Activated CD8-positive, alpha-beta memory T cell treated with anti-CD3 and anti-CD28 coated beads, Interleukin-2, amount 50 U/mL, for 24 hours (primary cell): ENCODE results near the gene ZNF627.
"Not testable (repeated sequence)": the region's sequence is repeated elsewhere in the genome, so short reads cannot be mapped to it uniquely, and the experiment has no call there.

ENCODE experiments used
- DNase-seq: peaks from one replicate; pipeline ENCODE4 v3.0.0-alpha.2; 2020; ENCODE audit errors: extremely low read depth

Gene ZNF627

GRCh38 chr19:11597202-11598102 is at the start of gene ZNF627:
TSS of gene ZNF627 (plus strand) at chr19:11597483. CDS start at chr19:11597628, 145 bp downstream.
- DNase-seq, result peak; percentile 95

- no peak for DNase-seq
Measured at GRCh38 chr19:11547929-11548700, 49.2 kb upstream of the ZNF627 start.

GRCh38 chr19:11549386-11549953 is 47.8 kb upstream of the ZNF627 start:
- DNase-seq, result no peak

GRCh38 chr19:11550265-11550664 is 47.0 kb upstream of the ZNF627 start:
- no peak for DNase-seq

GRCh38 chr19:11551603-11552235 is 45.6 kb upstream of the ZNF627 start:
- DNase-seq, result no peak

GRCh38 chr19:11552666-11553372 is 44.5 kb upstream of the ZNF627 start:
- DNase-seq, result no peak

- no peak for DNase-seq
Measured at GRCh38 chr19:11554160-11554559, 43.1 kb upstream of the ZNF627 start.

- DNase-seq, result no peak
Measured at GRCh38 chr19:11555246-11555645, 42.0 kb upstream of the ZNF627 start.

- no peak for DNase-seq
Measured at GRCh38 chr19:11556634-11557420, 40.5 kb upstream of the ZNF627 start.

GRCh38 chr19:11558881-11559828 is 38.1 kb upstream of the ZNF627 start, which contains the start of gene ELOF1:
TSS of gene ELOF1 (minus strand) at chr19:11559230. CDS start at chr19:11554347, 4,883 bp downstream.
- DNase-seq, result peak; percentile 95

- no peak for DNase-seq
Measured at GRCh38 chr19:11560404-11561051, 36.8 kb upstream of the ZNF627 start.

GRCh38 chr19:11563532-11563931 is 33.8 kb upstream of the ZNF627 start:
- DNase-seq, result no peak

- DNase-seq, result not testable (repeated sequence)
Measured at GRCh38 chr19:11564082-11564807, 33.0 kb upstream of the ZNF627 start.

GRCh38 chr19:11565649-11565980 is 31.7 kb upstream of the ZNF627 start:
- not testable (repeated sequence) for DNase-seq

- no peak for DNase-seq
Measured at GRCh38 chr19:11566164-11566563, 31.1 kb upstream of the ZNF627 start.

- DNase-seq, result no peak
Measured at GRCh38 chr19:11570039-11570462, 27.2 kb upstream of the ZNF627 start.

GRCh38 chr19:11573354-11573753 is 23.9 kb upstream of the ZNF627 start:
- not testable (repeated sequence) for DNase-seq

- DNase-seq, result not testable (repeated sequence)
Measured at GRCh38 chr19:11573763-11574162, 23.5 kb upstream of the ZNF627 start.
